ENCODE data around the gene GIT2. TPM values are rescaled to one million over a fixed set of nuclear protein-coding genes. Genes with fewer than 3 reads are reported as not detected.

Gene GIT2
- total and polyA plus RNA-seq, 9 donors, result 17.4 to 58.8 (median 43.7) TPM

GRCh38 chr12:109963743-109964429 is 32.3 kb downstream of the GIT2 start:
- 20 to 27% (median 22%) methylated on average over 4 of the region's 4 CpGs for WGBS, 3 donors
- Histone ChIP-seq H3K27ac (peak overlapping the region in 1 of 2 donors; percentile 48), H3K27me3 (no peaks in the 10 kb centered on the region), H3K9me3 (no peaks in the 10 kb centered on the region), H3K4me1 (ENCODE audit: insufficient read depth) (no peaks in the 10 kb centered on the region), H3K36me3 (no peaks in the 10 kb centered on the region), H3K4me3 (no peak overlapping the region)
- intact Hi-C loops (cut with DNase I), result no loop called here
- no peak for TF ChIP-seq EP300 (IDR thresholded peaks at IDR 0.05)
- no peak for TF ChIP-seq POLR2A (IDR thresholded peaks at IDR 0.05)
- no peak for TF ChIP-seq CTCF (IDR thresholded peaks at IDR 0.05)
- peak; percentile 27 to 57 (median 36) for DNase-seq

- intact Hi-C loops (cut with DNase I), result no loop called here
- Histone ChIP-seq H3K9me3 (no peaks in the 10 kb centered on the region), H3K27me3 (no peaks in the 10 kb centered on the region), H3K4me1 (ENCODE audit: insufficient read depth) (no peaks in the 10 kb centered on the region), H3K27ac (peak overlapping the region in 1 of 2 donors; percentile 48), H3K4me3 (no peak overlapping the region), H3K36me3 (no peaks in the 10 kb centered on the region)
- WGBS, 3 donors, result 68 to 76% (median 76%) methylated on average over 1 of the region's 1 CpG
- TF ChIP-seq CTCF (IDR thresholded peaks at IDR 0.05), result no peak
- no peak for TF ChIP-seq EP300 (IDR thresholded peaks at IDR 0.05)
- TF ChIP-seq POLR2A (IDR thresholded peaks at IDR 0.05), result no peak
- DNase-seq, result no peak
Measured at GRCh38 chr12:109963330-109963729, 32.8 kb downstream of the GIT2 start.

- H3K4me3 ChIP-seq, result no peak overlapping the region
- no peaks in the 10 kb centered on the region for H3K9me3 ChIP-seq
- DNase-seq, result no peak
- no peaks in the 10 kb centered on the region for H3K4me1 ChIP-seq (ENCODE audit: insufficient read depth)
- WGBS, 3 donors, result 64 to 67% (median 66%) methylated on average over 3 of the region's 3 CpGs
- intact Hi-C loops (cut with DNase I), result no loop called here
- no peaks in the 10 kb centered on the region for H3K36me3 ChIP-seq
- no peak for TF ChIP-seq EP300 (IDR thresholded peaks at IDR 0.05)
- no peak for TF ChIP-seq POLR2A (IDR thresholded peaks at IDR 0.05)
- TF ChIP-seq CTCF (IDR thresholded peaks at IDR 0.05), result no peak
- H3K27me3 ChIP-seq, result no peaks in the 10 kb centered on the region
- H3K27ac ChIP-seq, result no peak overlapping the region
Measured at GRCh38 chr12:109962398-109962797, 33.8 kb downstream of the GIT2 start.

DNA sequence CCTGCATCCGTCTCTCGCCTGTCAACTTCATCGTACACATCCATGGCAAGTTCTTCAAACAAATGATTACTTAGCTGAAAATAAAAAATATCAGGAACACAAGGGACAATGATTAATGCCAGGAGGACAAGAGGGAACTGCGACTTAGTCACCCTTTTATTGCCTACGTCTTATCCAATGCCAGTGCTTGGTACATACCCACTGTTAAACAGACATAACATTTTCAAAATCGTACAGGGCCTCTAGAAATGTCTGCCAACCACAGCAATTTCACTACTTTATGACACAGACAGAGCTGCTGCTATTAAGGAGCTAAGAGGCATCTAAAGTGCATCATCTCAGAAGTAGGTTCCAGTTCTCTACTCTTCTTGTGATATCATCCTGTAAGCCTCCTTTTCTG is 34.6 kb downstream of the GIT2 start:
- Histone ChIP-seq H3K27me3 (no peaks in the 10 kb centered on the region), H3K4me3 (no peak overlapping the region), H3K4me1 (ENCODE audit: insufficient read depth) (no peaks in the 10 kb centered on the region), H3K27ac (no peak overlapping the region), H3K36me3 (no peaks in the 10 kb centered on the region), H3K9me3 (no peaks in the 10 kb centered on the region)
- DNase-seq, result no peak
- TF ChIP-seq EP300 (IDR thresholded peaks at IDR 0.05) (no peak), CTCF (IDR thresholded peaks at IDR 0.05) (no peak), POLR2A (IDR thresholded peaks at IDR 0.05) (no peak)
- WGBS, 3 donors, result 82 to 89% (median 86%) methylated on average over 6 of the region's 6 CpGs
- intact Hi-C loops (cut with DNase I), result no loop called here
